Smooth muscle cell (in vitro differentiated cells): Measurements from ENCODE around the gene ESR2. TPM values are rescaled to one million over a fixed set of nuclear protein-coding genes. Genes with fewer than 3 reads are reported as not detected.

ENCODE experiments used
- DNase-seq: peaks from one replicate; lab custom pipeline; 2025; ENCODE audit not compliant: unreplicated experiment; lab: John Stamatoyannopoulos, UW
- H2AFZ ChIP-seq: fragments of 200-600 bp; sonication (generic); 2 replicates; pipeline ENCODE4 v1.6.0; 2016; ENCODE audit warnings: antibody characterized with exemption, low read depth, mild to moderate bottlenecking
- H3F3A ChIP-seq: fragments of 200-600 bp; sonication (generic); 2 replicates; pipeline ENCODE4 v1.6.0; 2017; ENCODE audit warnings: antibody characterized with exemption, low read depth
- H3K27ac ChIP-seq: fragments of 200-600 bp; sonication (generic); 2 replicates; pipeline ENCODE4 v1.5.1; 2016; ENCODE audit warnings: low read depth, mild to moderate bottlenecking
- H3K27me3 ChIP-seq: fragments of 200-600 bp; sonication (generic); 2 replicates; pipeline ENCODE4 v1.6.1; 2016; ENCODE audit warnings: low read depth, mild to moderate bottlenecking
- H3K36me3 ChIP-seq: fragments of 200-600 bp; sonication (generic); 2 replicates; pipeline ENCODE4 v1.5.1; 2016; ENCODE audit warnings: low read depth
- H3K4me1 ChIP-seq: fragments of 200-600 bp; sonication (generic); 2 replicates; pipeline ENCODE4 v1.5.1; 2016; ENCODE audit warnings: low read depth
- H3K4me2 ChIP-seq: fragments of 200-600 bp; sonication (generic); 2 replicates; pipeline ENCODE4 v1.6.0; 2016; ENCODE audit warnings: mild to moderate bottlenecking
- H3K4me3 ChIP-seq: fragments of 200-600 bp; sonication (generic); 2 replicates; pipeline ENCODE4 v1.5.1; 2016; ENCODE audit warnings: mild to moderate bottlenecking
- H3K79me2 ChIP-seq: fragments of 200-600 bp; sonication (generic); 2 replicates; pipeline ENCODE4 v1.6.0; 2016; ENCODE audit warnings: low read depth, mild to moderate bottlenecking
- H3K9ac ChIP-seq: fragments of 200-600 bp; sonication (generic); 2 replicates; pipeline ENCODE4 v1.6.0; 2016; ENCODE audit warnings: low read depth
- H3K9me3 ChIP-seq: fragments of 200-600 bp; sonication (generic); replicated peaks from 2 replicates; pipeline ENCODE4 v1.5.1; 2016; ENCODE audit warnings: low read depth
- H4K20me1 ChIP-seq: fragments of 200-600 bp; sonication (generic); 2 replicates; pipeline ENCODE4 v1.6.0; 2016; ENCODE audit warnings: low read depth
- WGBS: methylation state at CpG from one replicate; pipeline ENCODE4 v1.1.7; 2016; ENCODE audit warnings: low lambda C conversion rate; 5-methylcytosine and 5-hydroxymethylcytosine counted together
- polyA plus RNA-seq: library from polyadenylated mRNA; unstranded; fragments of >200 nt; fragmentation: Nextera tagmentation; extraction: Ambion mirVana; gene quantifications from 2 replicates; pipeline ENCODE4 v1.2.1, GENCODE V29; 2016
- total RNA-seq: library from RNA; depleted of rRNA; stranded (reverse); fragments of >200 nt; gene quantifications from 2 replicates; pipeline ENCODE4 v1.2.3, GENCODE V29; 2014
- TF ChIP-seq, protein P1 (sequence below): fragments of 200-600 bp; sonication (generic); IDR thresholded peaks from 2 replicates; pipeline ENCODE4 v1.5.1; 2017; ENCODE audit warnings: borderline replicate concordance, mild to moderate bottlenecking, antibody characterized with exemption; ENCODE audit not compliant: insufficient read depth, poor library complexity, severe bottlenecking

Gene ESR2
- total and polyA plus RNA-seq, 2 experiments from 2014 or later: not detected

DNA sequence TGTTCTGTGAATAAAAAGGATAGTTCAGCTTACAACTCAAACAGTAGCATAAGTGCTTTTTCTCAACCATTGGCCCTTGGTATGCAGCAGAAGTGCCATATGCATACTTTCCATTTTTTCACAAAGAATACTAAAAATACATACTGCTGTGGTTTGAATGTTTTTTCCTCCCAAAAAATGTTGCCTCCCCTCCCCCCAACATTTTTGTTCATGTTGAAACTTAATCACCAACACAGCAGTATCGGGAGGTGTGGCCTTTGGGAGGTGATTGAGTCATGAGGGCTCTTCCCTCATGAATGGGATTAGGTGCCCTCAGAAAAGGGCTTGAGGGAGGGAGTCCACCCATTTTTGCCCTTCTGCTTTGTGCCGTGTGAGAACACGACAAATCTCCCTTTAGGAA, 198.6 kb downstream of the ESR2 start:
- TF ChIP-seq, protein P1, sequence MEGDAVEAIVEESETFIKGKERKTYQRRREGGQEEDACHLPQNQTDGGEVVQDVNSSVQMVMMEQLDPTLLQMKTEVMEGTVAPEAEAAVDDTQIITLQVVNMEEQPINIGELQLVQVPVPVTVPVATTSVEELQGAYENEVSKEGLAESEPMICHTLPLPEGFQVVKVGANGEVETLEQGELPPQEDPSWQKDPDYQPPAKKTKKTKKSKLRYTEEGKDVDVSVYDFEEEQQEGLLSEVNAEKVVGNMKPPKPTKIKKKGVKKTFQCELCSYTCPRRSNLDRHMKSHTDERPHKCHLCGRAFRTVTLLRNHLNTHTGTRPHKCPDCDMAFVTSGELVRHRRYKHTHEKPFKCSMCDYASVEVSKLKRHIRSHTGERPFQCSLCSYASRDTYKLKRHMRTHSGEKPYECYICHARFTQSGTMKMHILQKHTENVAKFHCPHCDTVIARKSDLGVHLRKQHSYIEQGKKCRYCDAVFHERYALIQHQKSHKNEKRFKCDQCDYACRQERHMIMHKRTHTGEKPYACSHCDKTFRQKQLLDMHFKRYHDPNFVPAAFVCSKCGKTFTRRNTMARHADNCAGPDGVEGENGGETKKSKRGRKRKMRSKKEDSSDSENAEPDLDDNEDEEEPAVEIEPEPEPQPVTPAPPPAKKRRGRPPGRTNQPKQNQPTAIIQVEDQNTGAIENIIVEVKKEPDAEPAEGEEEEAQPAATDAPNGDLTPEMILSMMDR: no peak
- WGBS: 94% methylated on average over 3 of the region's 3 CpGs
- Histone ChIP-seq H3K4me3 (no peak overlapping the region), H3K9me3 (no peaks in the 10 kb centered on the region), H2AFZ (no peak overlapping the region), H3K4me1 (peaks cover 1% of the 10 kb centered on the region), H3K36me3 (no peaks in the 10 kb centered on the region), H4K20me1 (no peaks in the 10 kb centered on the region), H3K79me2 (no peaks in the 10 kb centered on the region), H3K4me2 (peak overlapping the region; percentile 6), H3K27me3 (no peaks in the 10 kb centered on the region), H3F3A (no peaks in the 10 kb centered on the region), H3K27ac (no peak overlapping the region), H3K9ac (no peak overlapping the region)
- no peak for DNase-seq

DNA sequence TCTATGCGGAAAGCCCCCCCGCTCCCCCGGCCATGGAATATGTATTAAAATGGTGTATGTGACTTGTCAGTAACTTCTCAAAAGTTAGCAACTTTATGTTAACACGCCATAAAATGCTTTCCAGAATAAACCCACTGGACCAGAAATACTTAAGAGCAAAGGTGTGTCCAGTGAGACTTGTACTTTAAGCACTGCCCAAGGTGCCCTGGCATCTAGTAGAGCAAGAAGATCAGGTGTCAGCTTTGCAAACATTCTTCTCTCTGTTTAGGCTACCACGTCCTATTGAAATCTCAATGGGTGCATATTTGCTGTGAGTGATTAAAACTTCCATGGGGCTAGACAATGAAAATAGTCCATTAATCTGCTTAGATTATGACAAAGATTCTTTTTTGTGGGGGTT, 201.2 kb downstream of the ESR2 start:
- Histone ChIP-seq H3K9ac (no peak overlapping the region), H3K4me2 (no peak overlapping the region), H2AFZ (no peak overlapping the region), H3F3A (no peaks in the 10 kb centered on the region), H4K20me1 (no peaks in the 10 kb centered on the region), H3K9me3 (no peaks in the 10 kb centered on the region), H3K27me3 (no peaks in the 10 kb centered on the region), H3K36me3 (no peaks in the 10 kb centered on the region), H3K27ac (no peak overlapping the region), H3K4me3 (no peak overlapping the region), H3K4me1 (peaks cover 14% of the 10 kb centered on the region), H3K79me2 (no peaks in the 10 kb centered on the region)
- WGBS: 54% methylated on average over 5 of the region's 5 CpGs
- TF ChIP-seq, protein P1: no peak
- DNase-seq: no peak

DNA sequence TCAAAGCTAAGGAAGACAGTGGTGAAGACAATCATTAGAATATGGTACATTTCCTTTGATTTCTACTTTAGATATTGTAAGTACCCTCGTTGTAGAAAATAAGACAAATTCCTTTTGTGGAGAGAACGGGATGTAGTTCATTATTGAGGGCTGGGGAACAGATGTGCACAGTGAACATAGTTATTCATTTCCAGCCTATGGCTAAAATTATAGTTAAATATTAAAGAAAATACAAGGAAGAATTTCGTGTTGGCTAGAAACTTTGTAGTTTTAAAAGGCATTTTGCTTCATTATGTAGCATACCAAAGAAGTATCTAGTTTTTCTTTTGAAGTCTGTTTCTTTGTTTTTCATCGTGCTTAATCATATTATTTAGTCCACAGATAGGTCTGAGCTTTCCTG, 201.8 kb downstream of the ESR2 start:
- 71% methylated on average over 4 of the region's 4 CpGs for WGBS
- Histone ChIP-seq H3K4me3 (no peak overlapping the region), H3K27me3 (no peaks in the 10 kb centered on the region), H3K9me3 (no peaks in the 10 kb centered on the region), H3K36me3 (no peaks in the 10 kb centered on the region), H3K9ac (no peak overlapping the region), H3K27ac (no peak overlapping the region), H2AFZ (no peak overlapping the region), H3K4me1 (peaks cover 14% of the 10 kb centered on the region), H3K79me2 (no peaks in the 10 kb centered on the region), H3F3A (no peaks in the 10 kb centered on the region), H3K4me2 (no peak overlapping the region), H4K20me1 (no peaks in the 10 kb centered on the region)
- TF ChIP-seq, protein P1: no peak
- no peak for DNase-seq

DNA sequence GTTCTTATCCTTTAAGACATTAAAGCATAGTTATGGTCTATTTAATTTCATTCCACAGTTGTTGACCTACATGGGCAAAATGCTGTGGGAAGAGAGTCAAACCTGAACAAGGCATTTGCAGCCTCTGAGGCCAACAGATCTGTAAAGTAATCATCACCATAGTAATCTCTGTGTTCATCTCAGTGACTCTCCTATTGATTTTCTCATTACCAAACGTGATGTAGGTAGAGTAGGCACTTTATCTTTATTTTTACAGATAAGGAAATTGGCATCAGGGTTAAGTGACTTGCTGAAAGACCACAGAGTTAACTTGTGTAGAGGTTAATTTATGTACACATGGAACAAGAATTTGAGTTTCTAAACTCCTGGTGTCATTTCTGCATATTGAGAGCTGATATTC, 203.0 kb downstream of the ESR2 start:
- Histone ChIP-seq H3K36me3 (no peaks in the 10 kb centered on the region), H3K27ac (no peak overlapping the region), H3F3A (no peaks in the 10 kb centered on the region), H3K27me3 (no peaks in the 10 kb centered on the region), H3K4me1 (peaks cover 14% of the 10 kb centered on the region), H3K79me2 (no peaks in the 10 kb centered on the region), H3K9me3 (no peaks in the 10 kb centered on the region), H2AFZ (no peak overlapping the region), H3K9ac (no peak overlapping the region), H3K4me2 (no peak overlapping the region), H3K4me3 (no peak overlapping the region), H4K20me1 (no peaks in the 10 kb centered on the region)
- TF ChIP-seq, protein P1: no peak
- WGBS: 79% methylated on average over 1 of the region's 1 CpG
- no peak for DNase-seq
